GM18508 (cell line): Measurements from ENCODE around the gene SH3BP2.

Experiments
- ATAC-seq: cut with Tn5 transposase; IDR thresholded peaks from one replicate; pipeline ENCODE4 v1.9.1; 2021; ENCODE audit warnings: moderate number of reproducible peaks; ENCODE audit not compliant: insufficient read depth, unreplicated experiment

SH3BP2 gene

DNA sequence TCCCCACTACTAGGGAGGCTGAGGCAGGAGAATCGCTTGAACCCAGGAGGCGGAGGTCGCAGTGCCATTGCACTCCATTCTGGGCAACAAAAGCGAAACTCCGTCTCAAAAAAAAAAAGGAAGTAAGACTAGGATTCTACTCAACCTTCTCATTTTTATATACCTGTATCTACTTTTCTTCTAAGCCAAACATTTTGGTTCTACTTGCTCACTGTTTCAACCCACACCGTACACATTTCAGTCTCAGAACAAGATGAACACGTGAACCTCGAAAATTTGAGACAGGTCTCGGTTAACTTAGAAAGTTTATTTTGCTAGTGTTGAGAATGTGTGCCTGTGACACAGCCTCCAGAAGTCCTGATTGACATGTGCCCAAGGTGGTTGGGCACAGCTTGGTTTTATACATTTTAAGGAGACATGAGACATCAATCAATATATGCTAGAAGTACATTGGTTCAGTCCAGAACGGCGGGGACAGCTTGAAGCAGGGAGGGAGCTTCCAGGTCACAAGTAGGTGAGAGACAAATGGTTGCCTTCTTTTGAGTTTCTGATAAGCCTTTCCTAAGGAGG, 54.5 kb downstream of the SH3BP2 start:
- no peak for ATAC-seq

DNA sequence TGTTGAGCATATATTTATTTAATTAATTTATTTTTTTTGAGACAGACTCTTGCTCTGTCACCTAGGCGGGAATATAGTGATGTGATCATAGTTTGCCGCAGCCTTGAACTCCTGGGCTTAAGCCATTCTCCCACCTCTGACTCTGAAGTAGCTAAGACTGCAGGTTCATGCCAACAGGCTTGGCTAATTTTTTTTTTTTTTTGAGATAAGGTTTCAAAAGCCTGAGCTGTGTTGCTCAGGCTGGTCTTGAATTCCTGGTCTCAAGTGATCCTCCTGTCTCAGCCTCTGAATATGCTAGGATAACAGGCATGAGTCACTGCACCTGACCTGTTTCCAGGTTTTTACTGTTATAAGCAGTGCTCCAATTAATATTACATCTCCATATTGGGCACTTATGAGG, 55.6 kb downstream of the SH3BP2 start:
- no peak for ATAC-seq

DNA sequence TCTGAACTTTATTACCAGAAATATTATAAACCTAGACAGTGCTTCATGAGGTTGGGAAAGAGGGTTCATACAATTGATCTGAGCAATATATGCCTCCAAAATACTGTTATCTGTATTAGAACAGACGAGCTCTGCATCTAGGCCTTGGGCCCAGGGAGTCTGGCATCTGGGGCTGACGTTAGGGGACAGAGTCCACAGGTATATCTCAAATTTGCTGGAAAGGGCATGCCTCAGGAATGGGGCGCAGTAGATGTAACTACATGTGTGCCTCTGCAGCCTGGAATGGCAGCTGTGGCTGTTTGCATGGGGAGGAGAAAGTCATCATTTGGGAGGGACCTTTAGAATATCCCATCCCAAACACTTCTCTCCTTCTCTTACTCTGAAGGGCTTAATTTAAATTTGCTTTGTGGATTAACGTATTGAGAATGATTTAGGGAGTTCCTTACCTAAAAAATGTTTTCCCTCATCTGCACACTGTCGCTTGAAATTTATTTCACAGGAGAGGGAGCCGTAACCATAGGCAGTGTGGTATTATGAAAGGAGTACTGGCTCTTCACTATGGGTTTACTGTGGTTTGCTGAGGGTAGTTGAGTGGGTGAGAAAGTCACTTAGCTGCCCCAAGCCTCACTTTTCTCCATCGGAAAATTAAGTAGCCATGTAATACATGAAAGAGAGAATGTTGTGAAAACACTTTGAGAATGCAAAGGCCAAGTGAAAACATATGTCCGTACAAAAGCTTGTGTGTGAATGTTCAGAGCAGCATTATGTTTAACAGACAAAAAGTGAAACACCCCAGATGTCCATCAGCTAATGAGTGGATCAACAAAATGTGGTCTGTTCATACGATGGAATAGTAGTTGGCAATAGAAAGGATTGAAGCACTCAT, 56.6 kb downstream of the SH3BP2 start:
- no peak for ATAC-seq

DNA sequence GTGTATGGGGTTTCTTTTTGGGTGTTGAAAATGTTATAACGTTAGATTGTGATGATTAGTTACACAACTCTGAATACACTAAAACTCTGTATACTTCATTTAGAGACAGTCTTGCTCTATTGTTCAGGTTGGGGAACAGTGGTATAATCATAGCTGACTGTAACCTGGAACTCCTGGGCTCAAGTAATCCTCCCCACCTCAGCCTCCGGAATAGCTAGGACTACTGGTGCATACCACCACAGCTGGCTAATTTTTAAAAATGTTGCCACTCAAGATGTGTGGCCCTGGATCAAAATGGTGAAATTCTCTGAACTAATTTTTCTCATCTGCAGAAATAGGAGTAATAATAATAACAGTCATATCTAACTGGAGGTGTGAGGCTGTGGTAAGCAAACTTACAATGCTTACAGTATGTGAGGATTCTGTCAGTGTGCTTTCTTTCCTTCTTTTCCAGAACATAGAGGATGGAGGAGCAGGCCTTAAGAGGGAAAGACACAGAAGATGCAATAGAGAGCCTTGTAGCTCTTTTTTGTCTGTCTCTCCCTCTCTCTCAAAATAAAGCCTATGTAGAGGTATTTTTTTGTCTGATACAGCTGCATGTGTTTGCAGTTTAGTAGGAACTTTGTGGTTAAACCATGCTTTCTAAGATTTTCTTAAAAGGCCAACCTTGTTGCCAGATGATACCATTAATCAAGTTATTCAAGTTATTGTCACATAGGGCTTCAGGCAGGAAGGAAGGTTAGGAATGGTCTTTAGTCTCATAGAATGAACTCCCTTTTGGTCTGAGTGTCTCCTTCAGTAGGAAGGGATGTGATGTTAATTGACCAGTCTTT, 58.3 kb downstream of the SH3BP2 start:
- ATAC-seq: no peak

DNA sequence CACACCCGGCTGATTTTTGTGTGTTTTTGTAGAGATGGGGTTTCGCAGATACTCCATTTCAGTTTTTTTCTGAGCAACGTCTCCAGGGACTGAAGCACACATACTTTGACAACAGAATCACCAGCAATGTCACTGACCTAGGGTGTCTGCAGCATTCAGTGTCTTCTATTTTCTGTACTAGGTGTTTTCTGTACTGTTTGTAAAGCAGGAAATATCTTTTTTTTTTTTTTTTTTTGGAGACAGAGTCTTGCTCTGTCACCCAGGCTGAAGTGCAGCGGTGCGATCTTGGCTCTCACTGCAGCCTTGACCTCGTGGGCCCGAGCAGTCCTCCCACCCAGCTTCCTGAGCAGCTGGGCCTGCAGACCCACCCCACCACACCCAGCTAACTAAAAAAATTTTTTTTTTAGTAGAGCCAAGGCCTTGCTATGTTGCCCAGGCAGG, 59.6 kb downstream of the SH3BP2 start:
- ATAC-seq: peak; percentile 40

DNA sequence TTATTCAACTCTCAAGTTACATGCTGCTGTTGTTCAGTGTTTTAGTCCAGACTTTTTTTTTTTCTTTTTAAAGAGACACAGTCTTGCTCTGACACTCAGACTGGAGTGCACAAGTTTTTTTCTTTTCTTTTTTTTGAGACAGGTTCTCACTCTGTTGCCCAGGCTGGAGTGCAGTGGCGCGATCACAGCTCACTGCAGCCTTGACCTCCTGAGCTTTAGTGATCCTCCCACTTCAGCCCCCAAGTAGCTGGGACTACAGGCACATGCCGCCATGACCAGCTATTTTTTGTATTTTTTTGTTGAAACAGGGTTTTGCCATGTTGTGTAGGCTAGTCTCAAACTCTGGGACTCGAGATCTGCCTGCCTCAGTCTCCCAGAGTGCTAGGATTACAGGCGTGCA, 62.7 kb downstream of the SH3BP2 start:
- no peak for ATAC-seq

DNA sequence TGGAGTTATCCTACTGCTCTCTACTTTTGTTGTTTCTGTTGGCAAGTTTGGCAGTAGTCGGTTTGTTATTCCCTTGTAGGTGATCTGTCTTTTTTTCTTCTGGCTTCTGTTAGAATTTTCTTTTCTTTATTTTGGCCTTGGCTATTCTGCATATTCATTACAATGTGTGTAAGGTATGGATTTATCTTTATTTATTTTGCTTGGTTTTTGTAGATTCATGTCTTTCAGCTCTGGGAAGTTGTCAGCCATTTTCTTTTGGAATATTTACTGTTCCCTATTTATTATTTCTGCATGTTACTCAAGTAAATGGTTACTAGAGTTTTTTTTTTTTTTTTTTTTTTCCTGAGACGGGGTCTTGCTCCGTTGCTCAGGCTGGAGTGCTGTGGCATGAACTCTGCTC, 63.4 kb downstream of the SH3BP2 start:
- no peak for ATAC-seq

DNA sequence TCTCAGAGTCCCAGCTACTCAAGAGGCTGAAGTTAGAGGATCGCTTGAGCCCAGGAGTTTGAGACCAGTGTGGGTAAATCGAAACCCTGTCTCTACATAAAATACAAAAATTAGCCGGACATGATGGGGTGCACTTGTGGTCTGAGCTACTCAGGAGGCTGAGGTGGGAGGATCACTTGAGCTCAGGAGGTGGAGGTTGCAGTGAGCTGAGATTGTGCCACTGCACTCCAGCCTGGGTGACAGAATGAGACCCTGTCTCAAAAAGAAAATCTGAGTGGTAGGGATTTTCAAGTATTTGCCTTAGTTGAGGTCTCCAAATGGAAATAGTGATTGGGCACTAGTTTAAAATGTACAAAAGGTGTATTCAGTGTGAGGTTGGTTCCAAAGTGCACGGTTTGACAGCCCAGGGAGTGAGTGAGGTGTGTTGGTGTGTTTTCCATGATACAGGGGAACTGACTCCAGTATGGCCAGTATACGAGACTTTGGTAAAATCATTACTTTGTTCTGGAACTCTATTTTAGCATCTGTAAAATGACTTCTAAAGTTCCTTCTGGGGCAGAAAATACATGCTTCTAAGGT, 64.6 kb downstream of the SH3BP2 start:
- no peak for ATAC-seq

DNA sequence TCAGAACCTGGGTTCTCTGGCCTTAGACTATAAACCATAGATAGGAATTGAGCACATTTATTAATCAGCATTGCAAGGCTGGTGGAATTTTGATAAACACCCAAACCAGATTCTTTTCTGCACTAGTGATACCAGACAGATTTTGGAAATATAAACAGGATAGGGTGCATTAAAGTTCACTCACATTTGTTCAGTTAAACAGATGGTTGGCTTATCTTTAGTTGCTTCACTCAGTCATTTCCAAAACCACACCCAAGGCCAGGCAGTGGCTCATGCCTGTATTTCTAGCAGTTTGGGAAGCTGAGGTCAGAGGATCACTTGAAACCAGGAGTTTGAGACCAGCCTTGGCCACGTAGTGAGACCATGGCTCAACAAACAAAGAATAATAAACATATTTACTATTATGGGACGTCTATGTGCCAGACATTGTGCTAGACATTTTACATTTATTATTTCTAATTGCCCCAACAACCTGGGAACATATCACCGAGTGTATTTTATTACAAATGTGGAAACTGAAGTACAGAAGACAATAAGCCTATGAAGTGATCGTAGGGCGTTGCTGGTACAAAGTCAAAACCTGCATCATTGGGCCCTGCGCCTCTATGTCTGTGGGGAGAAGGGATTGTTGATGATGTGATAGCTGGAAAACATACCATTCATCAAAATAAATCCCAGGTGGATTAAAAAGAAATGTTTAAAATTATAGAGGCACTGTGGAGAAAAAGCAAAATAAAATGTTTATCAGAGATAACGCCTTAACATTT, 65.7 kb downstream of the SH3BP2 start:
- ATAC-seq: no peak

DNA sequence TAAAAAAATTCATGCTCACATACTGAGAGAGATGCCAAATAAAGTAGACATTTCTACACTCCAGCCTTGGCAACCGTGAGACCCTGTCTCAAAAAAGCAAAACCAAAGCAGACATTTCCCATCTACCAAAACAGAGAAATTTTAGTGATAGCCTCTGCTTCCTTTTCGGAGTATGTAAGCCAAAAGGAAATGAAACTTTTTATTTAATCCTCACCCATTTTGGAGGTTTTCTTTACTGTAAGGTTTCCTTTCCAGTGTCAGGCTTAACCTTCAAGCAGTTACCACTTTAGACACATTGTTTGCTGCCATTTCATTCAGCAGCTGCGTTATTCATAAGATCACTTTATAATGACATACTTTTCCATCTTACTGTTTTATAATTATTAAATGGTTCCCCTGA, 66.6 kb downstream of the SH3BP2 start:
- no peak for ATAC-seq

DNA sequence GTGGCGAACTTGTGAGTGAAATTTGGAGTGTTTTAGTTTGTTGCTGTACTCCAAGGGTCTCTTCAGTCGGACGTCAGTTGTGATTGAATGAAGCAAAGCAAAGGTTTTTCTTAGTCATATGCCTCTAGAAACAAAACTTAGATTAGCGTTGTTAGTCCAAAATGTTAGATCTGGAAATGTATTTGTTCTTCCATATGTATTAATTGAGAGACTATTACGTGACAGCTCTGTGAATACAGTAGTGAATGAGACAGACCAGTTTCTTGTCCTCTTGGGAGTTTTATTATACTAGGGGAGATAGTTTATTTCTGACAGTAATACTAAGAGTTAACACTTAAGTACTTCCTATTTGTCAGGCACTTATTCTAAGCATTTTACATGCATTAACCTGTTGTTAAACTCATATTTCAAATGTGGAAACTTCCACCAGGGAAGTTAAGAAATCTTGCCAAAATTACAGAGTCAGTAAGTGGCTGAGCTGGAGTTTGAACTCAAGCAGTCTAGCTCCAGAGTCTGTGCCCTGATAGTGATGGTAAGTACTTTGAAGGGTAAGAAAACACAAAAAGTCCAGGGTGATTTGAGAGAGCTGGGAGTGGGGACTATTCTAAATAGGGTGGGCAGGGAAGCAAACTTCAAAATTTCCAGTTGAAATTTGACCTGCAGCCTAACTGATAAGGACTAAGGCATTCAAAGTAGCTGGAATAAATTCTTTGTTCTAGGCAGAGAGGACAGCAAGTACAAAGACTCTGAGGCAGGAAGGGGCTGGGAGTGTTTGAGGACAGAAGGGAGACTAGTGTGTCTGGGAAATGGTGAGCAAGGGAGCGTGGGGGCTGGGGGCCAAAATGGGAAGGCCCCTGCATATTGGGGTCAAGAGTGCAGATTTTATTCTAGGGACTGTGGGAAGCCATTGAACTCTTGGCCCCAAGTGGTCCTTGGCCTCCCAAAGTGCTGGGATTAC, 67.8 kb downstream of the SH3BP2 start:
- ATAC-seq: no peak

DNA sequence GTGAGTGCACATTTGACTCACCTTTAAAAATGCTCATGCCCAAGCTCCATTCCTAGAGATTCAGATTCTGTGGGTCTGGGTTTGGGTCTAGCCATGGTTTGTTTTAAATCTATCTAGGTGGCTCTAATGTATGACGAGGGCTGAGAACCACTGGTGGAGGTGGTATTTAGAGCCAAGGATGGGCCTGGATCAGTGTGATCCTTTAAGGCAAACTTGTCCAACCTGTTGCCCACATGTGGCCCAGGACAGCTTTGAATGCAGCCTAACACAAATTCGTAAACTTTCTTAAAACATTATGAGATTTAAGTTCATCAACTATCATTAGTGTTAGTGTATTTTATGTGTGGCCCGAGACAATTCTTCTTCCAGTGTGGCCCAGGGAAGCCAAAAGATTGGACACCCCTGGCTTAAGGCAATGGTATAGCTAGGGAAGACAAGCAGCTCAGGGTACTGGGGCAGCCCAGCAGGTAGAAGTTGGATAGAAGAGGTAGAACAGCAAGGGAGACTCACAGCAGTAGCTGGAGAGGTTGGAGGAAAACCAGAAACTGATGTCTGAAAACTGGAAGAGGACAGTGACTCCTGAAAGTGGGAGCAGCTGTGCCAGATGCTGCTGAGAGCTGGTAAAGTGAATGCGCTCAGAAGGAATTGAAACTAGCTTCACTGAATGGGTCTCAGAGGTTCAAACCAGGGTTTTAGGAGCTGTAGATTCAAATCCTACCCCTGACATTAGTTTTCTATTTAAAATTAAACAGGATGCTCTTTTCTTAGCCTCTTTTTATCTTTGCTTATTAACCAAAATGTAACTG, 68.9 kb downstream of the SH3BP2 start:
- no peak for ATAC-seq

DNA sequence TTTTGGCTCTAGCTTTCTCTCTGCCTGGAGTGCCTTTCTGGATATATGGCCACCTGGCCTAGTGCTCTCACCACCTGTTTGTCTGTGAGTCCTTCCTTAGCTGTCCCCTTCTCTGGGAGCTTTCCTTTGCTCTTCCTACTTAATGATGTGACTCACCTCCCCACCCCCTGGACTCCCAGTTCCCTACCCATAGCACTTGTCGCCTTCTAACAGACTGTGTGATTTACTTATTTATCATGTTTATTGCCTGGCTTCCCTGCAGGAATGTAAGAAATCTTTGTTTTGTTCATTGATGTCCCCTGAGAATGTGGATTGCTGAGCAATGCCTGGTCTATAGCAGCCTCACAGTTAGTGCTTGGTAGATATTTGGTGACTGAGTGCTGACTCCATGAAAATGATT, 69.6 kb downstream of the SH3BP2 start:
- ATAC-seq: no peak

DNA sequence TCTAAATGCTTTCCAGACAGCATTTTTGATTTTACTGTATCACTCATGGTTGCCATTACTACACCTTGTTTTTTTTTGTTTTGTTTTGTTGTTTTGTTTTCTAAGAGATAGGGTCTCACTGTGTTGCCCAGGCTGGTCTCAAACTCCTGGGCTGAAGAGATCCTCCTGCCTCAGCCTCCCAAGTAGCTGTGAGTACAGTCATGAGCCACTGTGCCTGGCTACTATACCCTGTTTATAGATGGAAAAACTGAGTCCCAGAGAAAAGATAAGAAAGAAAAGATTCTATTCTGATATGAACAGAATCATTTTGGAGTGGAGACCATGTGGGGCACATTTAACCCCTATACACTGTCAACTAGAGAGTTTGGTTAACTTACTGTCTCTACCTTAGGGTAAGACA, 70.8 kb downstream of the SH3BP2 start:
- ATAC-seq: no peak

DNA sequence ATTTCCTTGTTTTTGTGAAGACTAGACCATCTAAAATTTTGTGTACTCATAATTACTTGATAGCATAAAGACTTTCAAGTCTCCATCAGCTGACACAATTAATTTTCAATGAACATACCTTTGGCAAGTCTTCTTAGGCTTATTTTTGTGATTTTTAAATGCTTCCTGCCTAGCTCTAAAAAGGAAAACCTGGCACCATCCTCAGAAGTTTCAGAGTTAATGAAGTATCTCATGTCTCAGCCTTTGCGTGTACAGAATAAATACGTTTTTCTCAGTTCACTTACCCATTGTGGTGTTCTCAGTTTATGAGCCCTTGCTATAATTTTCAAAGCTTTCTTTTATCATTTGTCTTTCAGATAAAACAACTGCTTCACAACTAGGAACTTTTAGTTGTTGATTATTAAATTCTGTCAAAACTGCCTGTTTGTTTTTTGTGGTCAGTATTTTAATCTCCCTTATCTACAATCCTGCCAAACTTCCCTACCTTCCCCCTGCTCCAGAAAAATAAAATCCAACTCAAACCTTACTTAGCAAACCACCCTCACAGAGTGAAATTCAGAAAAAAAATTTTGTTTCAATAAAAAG, 72.4 kb downstream of the SH3BP2 start:
- no peak for ATAC-seq

DNA sequence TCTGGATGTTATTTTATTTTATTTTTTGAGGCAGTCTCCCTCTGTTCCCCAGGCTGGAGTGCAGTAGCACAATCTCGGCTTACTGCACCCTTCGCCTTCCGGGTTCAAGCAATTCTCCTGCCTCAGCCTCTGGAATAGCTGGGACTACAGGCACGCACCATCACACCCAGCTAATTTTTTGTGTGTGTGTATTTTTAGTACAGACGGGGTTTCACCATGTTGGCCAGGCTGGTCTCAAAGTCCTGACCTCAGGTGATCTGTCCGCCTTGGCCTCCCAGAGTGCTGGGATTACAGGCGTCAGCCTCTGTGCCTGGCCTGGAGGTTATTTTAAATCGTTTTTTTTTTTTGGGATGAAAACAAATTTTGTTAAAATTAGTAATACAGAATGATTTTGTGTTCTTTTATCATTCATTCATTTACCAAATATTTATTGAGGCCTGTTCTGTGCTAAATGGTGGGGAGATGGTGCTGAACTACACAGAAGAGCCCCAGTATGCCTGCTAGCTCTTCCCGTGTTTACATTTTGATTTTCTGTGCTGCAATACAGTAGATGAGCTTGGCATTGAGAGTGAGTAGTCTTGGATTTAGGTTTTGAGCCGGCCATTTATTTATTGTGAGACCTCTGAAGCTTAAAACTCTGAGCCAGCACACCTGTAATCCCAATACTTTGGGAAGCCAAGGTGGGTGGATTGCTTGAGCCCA, 73.4 kb downstream of the SH3BP2 start:
- no peak for ATAC-seq

DNA sequence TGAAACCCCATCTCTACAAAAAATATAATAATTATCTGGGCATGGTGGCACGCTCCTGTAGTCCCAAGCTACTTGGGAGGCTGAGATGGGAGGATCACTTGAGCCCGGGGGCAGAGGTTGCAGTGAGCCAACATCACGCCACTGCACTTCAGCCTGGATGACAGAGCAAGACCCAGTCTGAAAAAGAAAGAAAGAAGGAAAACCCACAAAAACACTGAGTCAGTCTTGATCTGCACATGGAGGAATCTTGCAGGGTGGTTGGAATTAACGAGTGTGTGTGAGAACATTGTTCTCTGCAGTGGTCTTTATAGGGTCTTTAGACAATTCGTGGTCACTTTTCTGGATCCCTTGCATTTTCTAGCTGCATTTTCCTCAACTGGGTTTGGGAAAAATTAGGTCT, 74.0 kb downstream of the SH3BP2 start:
- ATAC-seq: no peak
